B cell (primary cell): ENCODE measurements around the gene FOXL2.

Experiments used
- CTCF ChIP-seq: fragments of 200-600 bp; IDR thresholded peaks from one replicate; pipeline ENCODE4 v1.8.0; 2022; ENCODE audit warnings: antibody characterized with exemption, mild to moderate bottlenecking
- EZH2 ChIP-seq: IDR thresholded peaks from 2 replicates; pipeline ENCODE4 v1.6.1; 2012; ENCODE audit warnings: borderline replicate concordance, low read depth, mild to moderate bottlenecking, moderate library complexity, low read length; ENCODE audit not compliant: insufficient read depth, poor library complexity, severe bottlenecking

DNA sequence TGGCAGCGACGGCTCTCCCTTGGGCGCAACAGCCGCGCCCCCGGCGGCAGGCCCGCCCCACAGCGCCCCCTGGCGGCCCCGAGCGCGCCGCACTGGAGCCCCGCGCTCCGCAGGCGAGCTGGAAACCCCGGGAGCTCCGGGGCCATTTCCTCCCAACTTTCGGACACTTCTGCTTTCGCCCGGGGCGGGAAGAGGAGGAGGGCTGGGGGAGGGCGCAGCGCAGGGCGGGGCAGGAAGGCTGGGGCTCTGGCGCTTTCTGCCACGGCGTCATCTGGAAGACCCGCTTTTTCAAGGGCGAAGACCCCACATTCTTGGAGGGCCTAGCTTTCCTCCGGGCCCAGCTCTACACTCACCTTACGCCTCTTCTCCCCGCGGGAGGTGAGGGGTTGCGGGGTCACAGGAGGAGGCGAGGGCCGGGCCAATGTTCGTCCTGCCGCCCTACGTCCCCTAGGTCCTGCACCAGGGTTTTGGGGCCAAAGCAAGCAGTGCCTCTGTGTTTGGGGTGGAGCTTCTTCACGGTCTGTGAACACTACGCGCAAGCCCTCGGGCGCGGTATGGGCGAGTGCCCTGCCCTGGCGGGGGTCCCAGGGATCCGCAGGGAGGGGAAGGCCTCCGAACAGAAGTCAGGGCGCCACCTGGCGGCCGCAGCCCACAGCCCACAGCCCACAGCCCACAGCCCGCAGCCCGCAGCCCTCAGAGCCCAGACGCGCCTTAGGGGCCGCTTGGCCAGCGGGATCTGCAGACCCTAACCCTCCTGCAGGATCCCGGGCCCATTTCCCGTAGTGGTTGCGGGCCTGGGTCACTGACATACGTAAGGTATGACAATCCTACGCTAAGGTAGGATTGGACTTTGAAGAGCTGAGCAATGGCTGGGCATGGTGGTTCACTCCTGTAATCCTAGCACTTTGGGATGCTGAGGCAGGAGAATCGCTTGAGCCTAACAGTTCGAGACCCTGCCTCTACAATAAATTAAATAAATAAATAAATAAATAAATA, 31.1 kb downstream of the FOXL2 start:
- TF ChIP-seq CTCF (peak; percentile 89), EZH2 (no peak)
